Mesendoderm (in vitro differentiated cells): Measurements from ENCODE around the gene TUBA3E.
"Not testable (repeated sequence)": the region's sequence is repeated elsewhere in the genome, so short reads cannot be mapped to it uniquely, and the experiment has no call there.

ENCODE experiments used
- DNase-seq: peaks from one replicate; pipeline ENCODE4 v3.0.0; 2013
- H2AK5ac ChIP-seq: 2 replicates; pipeline ENCODE4 v1.6.1; 2013; ENCODE audit warnings: low read length, inconsistent platforms
- H2BK120ac ChIP-seq: 2 replicates; pipeline ENCODE4 v1.6.1; 2013; ENCODE audit warnings: low read depth, mild to moderate bottlenecking, low read length, moderate library complexity, mixed read lengths
- H2BK15ac ChIP-seq: replicated peaks from 2 replicates; pipeline ENCODE4 v1.6.1; 2013; ENCODE audit warnings: low read depth, mild to moderate bottlenecking, moderate library complexity
- H2BK5ac ChIP-seq: 2 replicates; pipeline ENCODE4 v1.6.1; 2013; ENCODE audit warnings: low read length, inconsistent platforms
- H3K18ac ChIP-seq: 2 replicates; pipeline ENCODE4 v1.6.1; 2013; ENCODE audit warnings: mild to moderate bottlenecking, low read length, mixed read lengths
- H3K23ac ChIP-seq: one replicate; pipeline ENCODE4 v1.6.1; 2013; ENCODE audit warnings: low read length
- H3K27ac ChIP-seq: 2 replicates; pipeline ENCODE4 v1.5.1; 2013; ENCODE audit warnings: low read depth, mild to moderate bottlenecking, inconsistent platforms, low read length, moderate library complexity
- H3K27me3 ChIP-seq: 2 replicates; pipeline ENCODE4 v1.6.1; 2013; ENCODE audit warnings: low read length, control low read depth, mild to moderate bottlenecking, inconsistent platforms; ENCODE audit not compliant: insufficient read depth, poor library complexity
- H3K36me3 ChIP-seq: 2 replicates; pipeline ENCODE4 v1.6.1; 2013; ENCODE audit warnings: low read length, inconsistent platforms; ENCODE audit not compliant: control insufficient read depth, insufficient read depth
- H3K4ac ChIP-seq: one replicate; pipeline ENCODE4 v1.6.1; 2013; ENCODE audit warnings: low read depth, mild to moderate bottlenecking, low read length, moderate library complexity
- H3K4me1 ChIP-seq: 2 replicates; pipeline ENCODE4 v1.6.1; 2013; ENCODE audit warnings: low read depth, low read length, inconsistent platforms; ENCODE audit not compliant: control insufficient read depth
- H3K4me2 ChIP-seq: 2 replicates; pipeline ENCODE4 v1.6.1; 2013; ENCODE audit warnings: low read length
- H3K4me3 ChIP-seq: 2 replicates; pipeline ENCODE4 v1.5.1; 2013; ENCODE audit warnings: mild to moderate bottlenecking, low read length
- H3K56ac ChIP-seq: one replicate; pipeline ENCODE4 v1.6.1; 2013; ENCODE audit warnings: low read length
- H3K79me1 ChIP-seq: 2 replicates; pipeline ENCODE4 v1.6.1; 2013; ENCODE audit warnings: low read length, inconsistent platforms
- H3K79me2 ChIP-seq: 2 replicates; pipeline ENCODE4 v1.6.1; 2013; ENCODE audit warnings: mild to moderate bottlenecking, low read length; ENCODE audit not compliant: control insufficient read depth, insufficient read depth
- H3K9ac ChIP-seq: 2 replicates; pipeline ENCODE4 v1.6.1; 2013; ENCODE audit warnings: low read length, inconsistent platforms
- H4K5ac ChIP-seq: one replicate; pipeline ENCODE4 v1.6.1; 2013; ENCODE audit warnings: low read length
- H4K8ac ChIP-seq: one replicate; pipeline ENCODE4 v1.6.1; 2013; ENCODE audit warnings: low read depth, mild to moderate bottlenecking, control low read depth, low read length, moderate library complexity
- WGBS: extraction: QIAGEN DNeasy Blood & Tissue Kit; methylation state at CpG from one replicate; pipeline ENCODE4 v1.1.7; 2013; ENCODE audit warnings: low lambda C conversion rate, missing lambda C conversion rate; ENCODE audit not compliant: insufficient coverage; ENCODE audit errors: extremely low coverage; 5-methylcytosine and 5-hydroxymethylcytosine counted together

TUBA3E gene

GRCh38 chr2:130151145-130151512, 47.1 kb downstream of the TUBA3E start:
- no CpG with 5 or more reads among the region's 5 CpGs for WGBS
- not testable (repeated sequence) for H3K36me3 ChIP-seq, H3K4me3 ChIP-seq, H3K23ac ChIP-seq, H2BK5ac ChIP-seq, DNase-seq, H3K4me1 ChIP-seq, H3K27me3 ChIP-seq, H3K4ac ChIP-seq, H3K56ac ChIP-seq, H2BK120ac ChIP-seq, H3K79me2 ChIP-seq, H2AK5ac ChIP-seq, H3K4me2 ChIP-seq, H2BK15ac ChIP-seq, H3K9ac ChIP-seq, H4K5ac ChIP-seq, H3K79me1 ChIP-seq, H3K27ac ChIP-seq, H4K8ac ChIP-seq, H3K18ac ChIP-seq

- no peak for DNase-seq
- no peaks in the 10 kb centered on the region for H3K36me3 ChIP-seq
- no peak overlapping the region for H3K4me3 ChIP-seq
- no peak overlapping the region for H2BK120ac ChIP-seq
- no peak overlapping the region for H3K9ac ChIP-seq
- no peak overlapping the region for H3K18ac ChIP-seq
- no peak overlapping the region for H3K56ac ChIP-seq
- no peaks in the 10 kb centered on the region for H3K4me1 ChIP-seq
- H2AK5ac ChIP-seq: no peak overlapping the region
- H3K79me2 ChIP-seq: no peaks in the 10 kb centered on the region
- no CpG with 5 or more reads among the region's 23 CpGs for WGBS
- H3K4ac ChIP-seq: no peak overlapping the region
- H2BK15ac ChIP-seq: no peak overlapping the region
- no peak overlapping the region for H3K27ac ChIP-seq
- no peak overlapping the region for H4K5ac ChIP-seq
- no peak overlapping the region for H3K23ac ChIP-seq
- no peak overlapping the region for H3K4me2 ChIP-seq
- H2BK5ac ChIP-seq: no peak overlapping the region
- H3K79me1 ChIP-seq: no peaks in the 10 kb centered on the region
- no peak overlapping the region for H4K8ac ChIP-seq
- H3K27me3 ChIP-seq: no peaks in the 10 kb centered on the region
Observed at GRCh38 chr2:130150181-130151144, 47.8 kb downstream of the TUBA3E start.

DNA sequence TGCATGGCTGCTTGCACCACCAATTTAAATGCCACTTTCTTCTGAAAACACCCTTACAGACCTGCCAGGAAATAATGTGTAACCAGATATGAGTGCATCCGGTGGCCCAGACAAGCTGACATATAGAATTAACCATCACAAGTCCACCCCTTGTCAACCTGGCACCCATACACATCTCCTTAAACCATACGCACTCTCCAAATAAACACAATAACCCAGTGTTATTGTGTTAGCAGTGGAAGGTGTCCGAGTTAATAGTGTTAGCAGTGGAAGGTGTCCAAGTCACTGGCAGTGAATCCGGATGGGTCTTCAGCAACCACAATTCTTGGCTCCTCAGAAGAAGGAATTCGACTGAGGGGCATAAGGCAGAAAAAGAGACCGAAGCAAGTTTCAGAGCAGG, 49.7 kb downstream of the TUBA3E start:
- H3K79me1 ChIP-seq, H3K79me2 ChIP-seq, H3K27me3 ChIP-seq, H3K23ac ChIP-seq, H3K9ac ChIP-seq, H2BK5ac ChIP-seq, DNase-seq, H3K36me3 ChIP-seq, H4K5ac ChIP-seq, H2AK5ac ChIP-seq, H3K4ac ChIP-seq, H2BK120ac ChIP-seq, H3K4me2 ChIP-seq, H3K27ac ChIP-seq, H3K18ac ChIP-seq, H4K8ac ChIP-seq, H2BK15ac ChIP-seq, H3K56ac ChIP-seq, H3K4me3 ChIP-seq, H3K4me1 ChIP-seq: not testable (repeated sequence)
- WGBS: no CpG with 5 or more reads among the region's 6 CpGs

DNA sequence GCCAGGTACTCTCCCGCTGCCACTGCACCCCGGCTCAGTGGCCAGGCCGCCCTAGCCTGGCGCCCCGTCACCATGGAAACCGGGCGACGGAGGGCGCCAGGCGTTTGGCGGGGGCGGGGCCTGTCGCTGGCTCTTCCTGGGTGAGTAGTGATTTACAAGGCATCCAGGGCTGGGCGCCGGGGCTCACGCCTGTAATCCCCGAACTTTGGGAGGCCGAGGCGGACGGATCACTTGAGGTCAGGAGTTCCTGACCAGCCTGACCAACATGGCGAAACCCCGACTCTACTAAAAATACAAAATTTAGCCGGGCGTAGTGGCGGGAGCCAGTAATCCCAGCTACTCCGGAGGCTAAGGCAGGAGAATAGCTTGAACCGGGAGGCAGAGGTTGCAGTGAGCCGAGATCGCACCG, 53.2 kb downstream of the TUBA3E start, which contains the start of gene CCDC74B:
TSS of gene CCDC74B (minus strand) at position 107 of the 409 bp plus-strand sequence. CDS start 116 bp downstream, outside the sequence.
- Histone ChIP-seq H3K56ac (peak within 1 kb of the TSS; percentile 64), H3K9ac (peak within 1 kb of the TSS; percentile 19)
- H3K4me1 ChIP-seq, H3K27me3 ChIP-seq, H3K79me2 ChIP-seq, H4K5ac ChIP-seq, H2AK5ac ChIP-seq, H3K79me1 ChIP-seq, H2BK15ac ChIP-seq, H4K8ac ChIP-seq, H3K18ac ChIP-seq, H3K4ac ChIP-seq, H3K4me2 ChIP-seq, H2BK5ac ChIP-seq, H3K4me3 ChIP-seq, H3K23ac ChIP-seq, H3K36me3 ChIP-seq, H3K27ac ChIP-seq, H2BK120ac ChIP-seq: not testable (repeated sequence)
- DNase-seq: peak; percentile 73
- no CpG with 5 or more reads among the region's 30 CpGs for WGBS

DNA sequence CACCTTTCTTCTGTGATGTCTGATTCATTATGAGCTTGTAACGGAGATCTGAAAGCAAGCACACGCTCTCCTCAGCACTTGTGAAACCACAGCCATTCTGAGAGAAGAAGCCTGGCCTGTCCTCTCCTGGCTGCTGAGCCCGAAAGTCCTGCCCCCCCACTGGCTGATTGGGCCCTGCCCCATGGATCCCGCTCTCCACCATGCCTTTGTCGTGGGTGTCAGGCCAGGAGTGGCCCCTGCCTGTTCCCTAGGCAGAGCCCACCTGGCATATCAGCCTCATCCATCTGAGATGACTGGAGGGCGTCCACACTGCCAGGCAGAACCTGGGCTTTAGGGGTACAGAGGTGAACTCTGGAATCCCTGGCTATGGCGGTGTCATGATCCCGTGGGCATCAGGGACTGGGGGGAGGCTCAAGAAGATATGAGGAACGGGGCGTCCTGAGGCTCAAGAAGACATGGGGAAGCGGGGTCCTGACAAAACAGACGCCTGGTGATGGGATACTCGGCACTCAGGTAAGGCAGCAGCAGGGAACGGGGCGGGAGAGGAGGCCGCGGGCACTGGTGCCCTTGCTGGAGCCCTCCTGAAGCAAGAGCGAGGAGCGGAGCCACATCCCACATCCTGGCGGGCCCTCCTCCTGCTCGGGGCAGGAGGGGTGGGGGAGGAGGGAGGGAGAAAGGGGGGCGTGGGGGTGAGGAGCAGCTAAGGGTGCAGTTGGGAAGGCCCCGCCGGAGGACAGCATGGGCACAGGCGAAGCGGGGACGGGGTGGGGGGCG, 54.8 kb downstream of the TUBA3E start:
- no CpG with 5 or more reads among the region's 28 CpGs for WGBS
- not testable (repeated sequence) for H3K79me1 ChIP-seq, H2BK120ac ChIP-seq, H2AK5ac ChIP-seq, DNase-seq, H3K27me3 ChIP-seq, H3K4me3 ChIP-seq, H3K18ac ChIP-seq, H3K56ac ChIP-seq, H3K4me2 ChIP-seq, H3K79me2 ChIP-seq, H3K9ac ChIP-seq, H2BK15ac ChIP-seq, H3K23ac ChIP-seq, H4K5ac ChIP-seq, H4K8ac ChIP-seq, H3K36me3 ChIP-seq, H3K4me1 ChIP-seq, H2BK5ac ChIP-seq, H3K27ac ChIP-seq
- peak overlapping the region; percentile 12 for H3K4ac ChIP-seq
